ENCODE measurements around the gene C1orf116. TPM values are rescaled to one million over a fixed set of nuclear protein-coding genes. Genes with fewer than 3 reads are reported as not detected.

C1orf116 gene
- polyA plus RNA-seq, 3 donors = 0.03 to 0.04 TPM; not detected in 1

GRCh38 chr1:206982216-206982615 lies 50.3 kb downstream of the C1orf116 start:
- no peaks in the 10 kb centered on the region for H3K36me3 Mint-ChIP-seq
- no peaks in the 10 kb centered on the region for H3K36me3 ChIP-seq (replicated peaks in 1 of 2; ENCODE audit: control insufficient read depth in 1 of 2, insufficient read depth in 2 of 2, low read length in 2 of 2)
- H4K20me1 ChIP-seq (ENCODE audit: insufficient read depth, low read length) = no peaks in the 10 kb centered on the region
- intact Hi-C loops (cut with micrococcal nuclease) = loop anchor here (2.0 to 5.0 kb wide), 3 partner anchors 45 to 350 kb away; no protein-coding TSS in a partner anchor
- H3K4me3 ChIP-seq (replicated peaks in 1 of 3; ENCODE audit: low read depth in 2 of 3, low read length in 3 of 3) = no peak overlapping the region
- no peak overlapping the region for H3K9ac ChIP-seq (ENCODE audit: insufficient read depth, low read length, poor library complexity, severe bottlenecking)
- H3K4me2 ChIP-seq (replicated peaks; ENCODE audit: extremely low read depth, low read length, poor library complexity, severe bottlenecking) = no peak overlapping the region
- H3K9me3 Mint-ChIP-seq = no peaks in the 10 kb centered on the region
- no peak overlapping the region for H2AFZ ChIP-seq (ENCODE audit: insufficient read depth, low read depth, low read length, poor library complexity, severe bottlenecking)
- H3K27ac ChIP-seq (ENCODE audit: low read depth in 1 of 2, low read length in 2 of 2) = no peak overlapping the region
- H3K4me3 Mint-ChIP-seq = no peak overlapping the region
- no peaks in the 10 kb centered on the region for H3K9me3 ChIP-seq (replicated peaks in 1 of 2; ENCODE audit: control insufficient read depth in 1 of 2, insufficient read depth in 1 of 2, low read length in 2 of 2)
- no peaks in the 10 kb centered on the region for H3K79me2 ChIP-seq (ENCODE audit: insufficient read depth, low read length)
- peaks cover 6 to 14% (median 9%) of the 10 kb centered on the region in 3 donors for H3K27me3 Mint-ChIP-seq (ENCODE audit: low read depth in 3 of 3)
- H3K27me3 ChIP-seq (ENCODE audit: control insufficient read depth in 2 of 2, insufficient read depth in 2 of 2, low read length in 2 of 2) = peaks cover 0 to 4% of the 10 kb centered on the region in 2 donors
- WGBS (ENCODE audit: insufficient coverage) = 20% methylated on average over 3 of the region's 4 CpGs
- peak; percentile 42 to 64 (median 62) for DNase-seq
- H3K27ac Mint-ChIP-seq = no peak overlapping the region
- no peaks in the 10 kb centered on the region for H3K4me1 Mint-ChIP-seq
- H3K4me1 ChIP-seq (ENCODE audit: control insufficient read depth in 1 of 2, insufficient read depth in 2 of 2, low read length in 2 of 2) = no peaks in the 10 kb centered on the region
- peak; percentile 87 for TF ChIP-seq CTCF (IDR thresholded peaks at IDR 0.05)

GRCh38 chr1:206979379-206980043 lies 53.0 kb downstream of the C1orf116 start:
- TF ChIP-seq CTCF (IDR thresholded peaks at IDR 0.05) = peak; percentile 58
- peaks cover 9 to 15% (median 12%) of the 10 kb centered on the region in 3 donors for H3K27me3 Mint-ChIP-seq (ENCODE audit: low read depth in 3 of 3)
- H3K27ac Mint-ChIP-seq = no peak overlapping the region
- no peaks in the 10 kb centered on the region for H3K4me1 Mint-ChIP-seq
- H3K27me3 ChIP-seq (ENCODE audit: control insufficient read depth in 2 of 2, insufficient read depth in 2 of 2, low read length in 2 of 2) = peaks cover 0 to 4% of the 10 kb centered on the region in 2 donors
- H3K4me3 ChIP-seq (replicated peaks in 1 of 3; ENCODE audit: low read depth in 2 of 3, low read length in 3 of 3) = no peak overlapping the region
- intact Hi-C loops (cut with micrococcal nuclease) = loop anchor here (2.0 to 10.0 kb wide), 4 partner anchors 42 to 347 kb away; no protein-coding TSS in a partner anchor
- no peaks in the 10 kb centered on the region for H3K79me2 ChIP-seq (ENCODE audit: insufficient read depth, low read length)
- no peaks in the 10 kb centered on the region for H3K4me1 ChIP-seq (ENCODE audit: control insufficient read depth in 1 of 2, insufficient read depth in 2 of 2, low read length in 2 of 2)
- no peak overlapping the region for H3K9ac ChIP-seq (ENCODE audit: insufficient read depth, low read length, poor library complexity, severe bottlenecking)
- H3K9me3 ChIP-seq (replicated peaks in 1 of 2; ENCODE audit: control insufficient read depth in 1 of 2, insufficient read depth in 1 of 2, low read length in 2 of 2) = no peaks in the 10 kb centered on the region
- H3K9me3 Mint-ChIP-seq = no peaks in the 10 kb centered on the region
- no peak overlapping the region for H3K27ac ChIP-seq (ENCODE audit: low read depth in 1 of 2, low read length in 2 of 2)
- no peak overlapping the region for H3K4me3 Mint-ChIP-seq
- no peaks in the 10 kb centered on the region for H3K36me3 Mint-ChIP-seq
- no peak overlapping the region for H3K4me2 ChIP-seq (replicated peaks; ENCODE audit: extremely low read depth, low read length, poor library complexity, severe bottlenecking)
- DNase-seq = peak; percentile 6 to 20 (median 13)
- H4K20me1 ChIP-seq (ENCODE audit: insufficient read depth, low read length) = no peaks in the 10 kb centered on the region
- no peaks in the 10 kb centered on the region for H3K36me3 ChIP-seq (replicated peaks in 1 of 2; ENCODE audit: control insufficient read depth in 1 of 2, insufficient read depth in 2 of 2, low read length in 2 of 2)
- no peak overlapping the region for H2AFZ ChIP-seq (ENCODE audit: insufficient read depth, low read depth, low read length, poor library complexity, severe bottlenecking)
- 88% methylated on average over 2 of the region's 3 CpGs for WGBS (ENCODE audit: insufficient coverage)
